HG02973 (cell line): Measurements from ENCODE around the gene MCAM.

Source experiments
- ATAC-seq: cut with Tn5 transposase; IDR thresholded peaks from one replicate; pipeline ENCODE4 v1.9.1; 2021; ENCODE audit warnings: moderate library complexity; ENCODE audit not compliant: unreplicated experiment

The MCAM gene

DNA sequence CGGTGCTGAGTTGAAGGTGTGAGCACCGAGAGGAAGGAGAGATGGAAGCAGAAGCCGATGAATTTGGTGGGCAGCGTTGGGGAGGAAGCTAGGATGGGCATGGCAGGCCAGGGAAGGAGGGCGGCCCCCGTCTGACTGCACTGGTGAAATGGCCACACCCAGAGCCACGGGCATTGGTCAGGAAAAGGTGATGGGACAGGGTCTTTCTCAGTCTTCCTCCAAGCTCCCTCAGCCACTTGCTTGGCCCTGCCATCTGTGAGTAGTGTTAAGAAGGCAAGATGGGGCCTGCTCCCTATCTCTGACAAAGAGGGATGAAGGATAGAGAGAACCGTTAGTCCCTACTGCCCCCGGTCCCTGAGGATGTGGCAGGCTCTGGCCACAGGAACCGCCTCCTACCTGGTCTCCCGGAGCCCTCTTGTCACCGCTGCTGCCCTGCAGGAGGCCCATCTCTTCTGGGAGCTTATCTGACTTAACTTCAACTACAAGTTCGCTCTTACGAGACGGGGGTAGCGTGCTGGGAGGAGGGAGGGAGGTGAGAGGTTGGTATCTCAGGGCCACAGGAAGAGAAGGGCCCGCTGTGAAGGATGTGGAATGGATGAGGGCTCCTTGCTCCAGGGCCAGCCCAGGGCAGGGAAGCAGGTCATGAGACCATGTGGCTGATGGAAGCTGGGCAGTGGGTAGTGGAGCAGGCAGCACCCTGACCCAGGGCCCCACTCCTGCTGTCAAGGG is 6.8 kb downstream of the MCAM start:
- no peak for ATAC-seq

- no peak for ATAC-seq
Observed at GRCh38 chr11:119309411-119309810, 7.5 kb downstream of the MCAM start.

GRCh38 chr11:119307974-119308373 is 9.0 kb downstream of the MCAM start:
- no peak for ATAC-seq

DNA sequence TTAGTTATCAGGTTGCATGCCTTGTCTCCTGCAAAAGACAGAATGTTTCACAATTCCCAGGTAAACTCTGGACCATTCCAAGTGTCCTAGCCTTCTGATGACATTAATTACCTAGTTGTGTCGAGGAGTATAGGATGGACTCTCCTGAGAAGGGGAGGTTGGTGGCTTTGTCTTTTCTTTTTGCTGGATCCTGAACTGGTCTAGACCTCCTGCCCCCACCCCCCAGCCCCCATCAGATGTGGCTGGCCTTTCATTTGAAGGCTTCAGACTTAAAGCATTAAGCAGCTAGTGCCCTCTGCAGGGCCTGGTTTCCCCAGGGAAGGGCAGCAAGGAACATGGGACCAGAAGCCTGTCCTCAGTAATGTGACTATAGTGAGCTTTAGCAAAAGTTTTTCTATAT is 9.7 kb downstream of the MCAM start:
- ATAC-seq = no peak

DNA sequence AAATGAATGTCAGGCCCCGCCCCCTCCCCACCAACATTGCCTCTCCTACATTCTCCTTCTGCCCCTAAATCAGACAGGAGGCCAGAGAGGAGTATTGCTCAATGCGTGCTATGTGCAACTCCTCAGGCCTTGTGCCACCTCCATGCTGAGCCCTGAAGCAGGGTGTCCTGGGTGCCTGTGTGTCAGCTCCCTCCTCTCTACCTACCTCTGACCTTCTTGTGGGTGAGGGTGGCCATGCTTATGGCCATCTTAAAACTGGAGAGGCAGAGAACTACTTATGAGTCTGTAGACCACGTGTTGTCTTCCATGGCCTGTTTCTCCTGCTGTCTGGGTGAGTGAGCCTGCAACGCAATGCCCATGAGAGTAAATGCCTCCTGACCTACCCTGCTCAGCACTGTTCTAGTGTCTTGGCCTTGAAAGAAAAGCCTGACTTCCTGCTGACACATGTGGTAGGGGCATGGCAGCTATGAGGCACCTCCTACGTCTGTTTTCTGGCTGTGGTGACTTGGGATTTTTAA is 10.5 kb downstream of the MCAM start:
- no peak for ATAC-seq

DNA sequence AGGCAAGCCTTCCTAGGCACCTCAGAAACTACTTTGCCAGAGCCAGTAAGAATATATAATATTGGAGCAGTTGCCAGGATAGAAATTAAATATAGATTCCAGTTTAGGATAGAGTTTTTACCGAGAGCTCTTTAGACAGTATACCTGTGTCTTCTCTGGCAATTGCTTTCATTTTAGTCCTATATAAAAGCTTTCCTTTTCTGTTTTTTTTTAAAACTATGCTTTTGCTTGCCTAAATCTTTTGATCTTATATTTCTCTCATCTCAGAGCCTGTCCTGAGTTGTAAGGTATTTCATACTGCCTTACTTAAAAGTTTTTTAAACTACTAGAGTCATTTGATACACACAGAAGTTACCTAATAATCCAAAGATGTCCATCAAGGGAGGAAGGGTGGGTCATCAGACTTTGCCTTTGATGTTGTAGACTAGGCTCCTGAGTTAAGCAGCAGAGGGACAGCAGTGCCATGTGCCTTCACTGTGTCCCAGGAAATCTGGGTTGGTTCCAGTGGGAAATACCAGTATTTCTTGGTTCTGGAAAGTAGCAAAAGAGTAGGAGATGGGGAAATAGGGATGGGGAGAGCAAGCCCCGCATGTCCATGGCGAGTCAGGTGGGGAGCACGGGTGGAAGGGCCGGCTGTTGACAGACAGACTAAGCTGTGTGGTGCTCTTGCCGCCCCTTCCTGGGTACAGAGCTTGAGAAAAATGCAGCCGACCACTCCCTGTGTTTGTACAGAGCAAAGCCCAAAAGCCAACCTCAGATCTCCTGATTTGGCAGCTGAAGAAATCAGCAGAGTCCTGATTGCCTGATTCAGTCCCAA is 11.2 kb downstream of the MCAM start:
- ATAC-seq = no peak

GRCh38 chr11:119303227-119303718 is 13.7 kb downstream of the MCAM start:
- ATAC-seq = no peak

- ATAC-seq = no peak
Observed at GRCh38 chr11:119300198-119300964, 16.5 kb downstream of the MCAM start.

DNA sequence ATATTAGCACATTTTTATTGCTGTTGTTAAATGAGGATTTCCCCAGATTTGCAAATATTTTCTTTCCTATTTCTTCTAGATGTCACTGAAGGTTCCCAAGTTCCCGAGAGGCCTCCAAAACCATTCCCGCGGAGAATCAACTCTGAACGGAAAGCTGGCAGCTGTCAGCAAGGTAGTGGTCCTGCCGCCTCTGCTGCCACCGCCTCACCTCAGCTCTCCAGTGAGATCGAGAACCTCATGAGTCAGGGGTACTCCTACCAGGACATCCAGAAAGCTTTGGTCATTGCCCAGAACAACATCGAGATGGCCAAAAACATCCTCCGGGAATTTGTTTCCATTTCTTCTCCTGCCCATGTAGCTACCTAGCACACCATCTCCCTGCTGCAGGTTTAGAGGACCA is 17.5 kb downstream of the MCAM start:
- ATAC-seq = no peak

GRCh38 chr11:119298726-119299125 is 18.2 kb downstream of the MCAM start:
- no peak for ATAC-seq

DNA sequence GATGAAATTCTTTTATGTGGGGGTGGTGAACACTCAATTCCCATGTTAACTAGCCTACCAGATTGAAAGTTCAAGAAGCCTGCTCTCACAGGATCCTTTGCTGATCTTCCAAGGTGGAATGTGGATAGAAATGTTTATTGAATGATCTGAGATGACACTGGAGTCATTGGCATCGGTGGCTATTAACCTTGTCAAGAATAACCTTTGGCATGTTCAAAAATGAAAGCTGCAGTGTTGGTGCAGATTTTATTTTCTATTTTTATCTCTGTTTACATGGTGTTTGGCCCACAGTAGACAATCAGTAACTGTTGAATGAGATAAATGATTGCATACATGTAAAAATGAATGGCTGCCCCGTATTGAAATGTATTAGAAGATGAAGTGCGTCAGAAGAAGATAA is 19.0 kb downstream of the MCAM start:
- no peak for ATAC-seq

DNA sequence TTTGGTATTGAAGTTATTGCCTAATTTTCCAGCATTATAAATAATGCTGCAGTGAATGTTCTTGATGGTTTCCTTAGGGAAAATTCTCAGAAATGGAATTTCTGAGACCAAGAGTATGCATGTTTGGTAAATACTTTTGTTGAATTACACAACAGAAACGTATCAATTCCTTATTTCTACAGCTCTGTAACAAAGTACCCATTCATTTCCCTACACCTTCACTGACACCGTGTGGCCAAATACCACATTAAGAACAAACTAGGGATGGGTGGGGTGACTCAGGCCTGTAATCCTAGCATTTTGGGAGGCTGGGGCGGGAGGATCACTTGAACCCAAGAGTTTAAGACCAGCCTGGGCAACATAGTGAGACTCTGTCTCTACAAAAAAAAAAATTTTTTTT is 21.8 kb downstream of the MCAM start:
- ATAC-seq = no peak

DNA sequence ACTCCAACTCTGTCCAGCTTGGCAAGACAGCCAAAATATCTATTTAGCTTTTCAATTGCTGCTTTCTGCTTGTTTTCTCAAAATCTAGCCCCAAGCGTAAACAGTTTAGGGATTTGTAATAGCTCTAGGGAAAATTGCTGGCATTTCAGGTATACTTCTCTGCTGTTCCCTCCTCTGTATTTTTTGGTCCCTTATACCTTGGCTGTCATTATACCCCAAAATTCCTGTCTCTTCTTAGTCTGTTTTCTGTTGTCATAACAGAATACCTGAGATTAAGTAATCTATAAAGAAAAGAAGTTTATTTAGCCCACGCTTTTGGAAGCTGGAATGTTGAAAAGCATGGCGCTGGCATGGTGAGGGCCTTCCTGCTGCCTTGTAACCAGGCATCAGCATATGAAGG is 23.5 kb downstream of the MCAM start:
- no peak for ATAC-seq

DNA sequence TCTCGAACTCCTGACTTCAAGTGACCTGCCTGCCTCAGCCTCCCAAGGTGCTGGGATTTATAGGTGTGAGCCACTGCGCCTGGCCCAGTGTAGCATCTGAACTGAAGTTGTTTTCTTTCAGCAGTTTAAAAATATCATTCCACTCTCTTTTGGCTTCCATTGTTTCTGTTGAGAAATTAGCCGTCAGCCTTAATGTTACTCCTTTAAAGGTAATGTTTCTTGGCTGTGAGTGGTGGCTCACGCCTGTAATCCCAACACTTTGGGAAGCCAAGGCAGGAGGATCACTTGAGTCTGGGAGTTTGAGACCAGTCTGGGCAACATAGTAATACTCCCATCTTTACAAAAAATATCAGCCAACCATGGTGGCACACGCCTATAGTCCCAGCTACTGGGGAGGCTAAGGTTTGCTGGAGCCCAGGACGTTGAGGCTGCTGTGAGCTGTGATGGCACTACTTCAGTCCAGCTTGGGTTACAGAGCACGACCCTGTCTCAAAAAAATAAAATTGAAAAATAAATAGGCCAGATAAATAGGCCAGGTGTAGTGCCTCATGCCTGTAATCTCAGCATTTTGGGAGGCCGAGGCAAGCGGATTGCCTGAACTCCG is 25.9 kb downstream of the MCAM start:
- no peak for ATAC-seq

DNA sequence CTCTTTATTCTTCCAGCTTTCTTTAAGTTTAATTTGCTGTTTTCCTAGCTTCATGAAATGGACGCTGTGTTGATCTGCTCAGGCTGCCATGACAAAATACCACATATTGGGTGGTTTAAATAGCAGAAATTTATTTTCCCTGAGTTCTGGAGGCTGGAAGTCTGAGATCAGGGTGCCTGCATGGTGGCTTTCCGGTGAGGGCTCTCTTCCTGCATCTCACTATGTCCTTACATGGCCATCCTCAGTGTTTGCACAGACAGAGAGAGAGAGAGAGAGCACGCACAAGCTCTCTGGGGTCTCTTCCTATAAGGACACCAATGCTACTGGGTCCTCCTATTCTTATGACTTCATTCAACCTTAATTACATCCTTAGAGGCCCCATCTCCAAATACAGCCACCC is 28.7 kb downstream of the MCAM start:
- no peak for ATAC-seq

DNA sequence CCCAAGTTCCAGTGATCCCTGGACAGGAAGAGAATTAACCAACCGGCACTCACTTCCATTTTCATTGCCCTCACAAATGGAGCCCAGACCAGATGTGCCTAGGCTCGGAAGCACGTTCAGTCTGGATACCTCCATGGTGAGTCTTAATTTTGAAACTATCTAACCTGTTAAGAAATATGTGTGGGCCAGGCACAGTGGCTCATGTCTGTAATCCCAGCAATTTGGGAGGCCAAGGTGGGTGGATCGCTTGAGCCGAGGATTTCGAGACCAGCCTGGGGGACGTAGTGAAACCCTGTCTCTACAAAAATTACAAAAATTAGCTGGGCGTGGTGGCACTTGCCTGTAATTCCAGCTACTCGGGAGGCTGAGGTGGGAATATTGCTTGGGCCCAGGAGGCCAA is 31.5 kb downstream of the MCAM start:
- ATAC-seq = no peak

DNA sequence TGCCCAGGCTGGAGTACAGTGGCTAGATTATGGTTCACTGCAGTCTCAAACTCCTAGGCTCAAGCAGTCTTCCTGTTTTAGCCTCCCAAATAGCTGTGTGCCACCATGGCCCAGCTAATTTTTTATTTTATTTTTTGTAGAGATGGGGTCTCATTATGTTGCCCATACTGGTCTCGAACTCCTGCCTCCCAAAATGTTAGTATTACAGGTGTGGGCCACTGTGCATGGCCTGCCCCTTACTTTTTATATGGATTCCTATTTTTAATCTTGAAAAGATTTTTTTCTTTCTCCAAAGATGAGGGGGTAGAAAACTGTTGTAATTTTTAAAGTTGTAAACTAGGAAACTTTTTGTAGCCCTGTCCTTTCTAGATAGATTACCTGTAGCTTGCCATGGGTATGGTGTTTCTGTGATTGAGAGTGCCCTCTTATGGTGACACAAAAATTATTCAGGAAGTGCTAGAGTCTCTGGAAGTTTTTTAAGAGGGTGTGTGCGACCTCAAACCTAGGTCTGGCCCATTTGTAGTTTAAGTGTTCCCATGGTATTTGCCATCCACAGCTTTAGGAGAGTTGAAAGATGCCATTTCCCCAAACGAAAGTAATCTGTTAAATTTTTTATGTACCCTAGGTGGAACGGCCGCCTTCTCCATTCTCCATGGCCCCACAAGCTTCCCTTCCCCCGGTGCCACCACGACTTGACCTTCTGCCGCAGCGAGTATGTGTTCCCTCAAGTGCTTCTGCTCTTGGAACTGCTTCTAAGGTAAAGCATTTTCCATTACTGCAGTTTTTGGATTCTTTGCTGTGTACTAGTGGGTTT is 32.4 kb downstream of the MCAM start:
- ATAC-seq = no peak

DNA sequence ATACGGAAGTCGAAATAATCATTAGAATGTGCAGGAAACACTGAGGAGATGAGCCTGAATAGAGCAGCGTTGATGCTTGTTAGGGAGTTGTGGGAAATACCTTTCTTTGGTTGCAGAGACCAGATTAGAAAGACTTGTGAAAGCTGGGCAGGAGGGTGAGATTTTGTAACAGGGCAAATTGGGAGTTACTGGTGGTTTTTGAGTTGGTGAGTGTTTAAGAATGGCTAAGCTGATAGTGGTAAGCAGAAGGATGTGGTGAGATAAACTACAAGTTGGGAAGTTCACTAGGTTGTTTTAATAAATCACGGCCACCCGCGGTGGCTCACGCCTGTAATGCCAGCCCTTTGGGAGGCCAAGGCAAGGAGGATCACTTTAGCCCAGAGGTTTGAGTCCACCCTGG is 34.4 kb downstream of the MCAM start:
- ATAC-seq = no peak

DNA sequence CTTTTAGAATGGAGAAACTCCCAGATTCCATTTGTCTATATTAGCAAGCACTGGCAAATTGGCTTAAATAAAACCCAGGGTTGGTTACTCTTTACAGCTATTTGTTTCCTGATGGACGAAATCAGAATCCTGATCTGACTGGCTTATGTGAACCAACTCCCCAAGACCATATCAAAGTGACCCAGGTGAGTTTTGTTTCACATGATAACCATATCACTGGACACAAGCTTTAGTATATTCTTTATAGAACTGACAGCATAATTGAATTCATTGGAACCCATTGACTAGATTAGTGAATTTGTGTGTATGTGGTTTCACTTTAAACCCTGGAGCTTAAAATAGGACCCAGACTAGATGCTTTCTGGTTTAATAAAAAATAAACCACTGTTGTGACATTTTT is 39.3 kb downstream of the MCAM start:
- no peak for ATAC-seq

DNA sequence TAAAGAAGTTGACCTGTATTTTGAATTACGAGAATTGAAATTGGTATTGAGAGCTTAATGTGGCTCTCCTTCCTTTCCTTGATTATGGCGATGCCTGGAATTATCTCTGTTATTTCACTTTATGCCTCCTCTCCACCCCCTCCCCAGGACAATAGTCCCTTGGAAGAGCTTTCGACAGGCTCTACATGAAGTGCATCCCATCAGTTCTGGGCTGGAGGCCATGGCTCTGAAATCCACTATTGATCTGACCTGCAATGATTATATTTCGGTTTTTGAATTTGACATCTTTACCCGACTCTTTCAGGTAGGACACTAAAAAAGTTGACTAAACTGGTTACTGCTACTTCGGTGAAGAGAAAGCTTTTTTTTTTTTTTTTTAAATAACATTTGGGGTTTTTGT is 43.2 kb downstream of the MCAM start:
- ATAC-seq = no peak
